IMR-90 (cell line): ENCODE data around the gene CD69. TPM values are rescaled to one million over a fixed set of nuclear protein-coding genes. Genes with fewer than 3 reads are reported as not detected.

Source experiments
- ATAC-seq: fragments of 200-7000 bp; cut with Tn5 transposase; 2 replicates; pipeline ENCODE4 v1.9.1; 2020; ENCODE audit warnings: low read depth, mild to moderate bottlenecking, moderate library complexity
- BruUV-seq: library from RNA; stranded (reverse); fragments of 400-500 nt; replicated peaks from 2 replicates; lab custom pipeline; 2021; lab: Mats Ljungman, UMichigan
- CTCF ChIA-PET: fragments of 300-600 bp; formaldehyde crosslinking; extraction: SDS; loops from one replicate; lab custom pipeline; 2021; ENCODE audit warnings: antibody characterized with exemption; lab: Yijun Ruan, JAX
- POLR2A ChIA-PET: fragments of 300-600 bp; sonication (Branson Sonifier 250); formaldehyde crosslinking; loops from one replicate; lab custom pipeline; 2022; ENCODE audit warnings: antibody characterized with exemption; ENCODE audit not compliant: unreplicated experiment; lab: Charles Lee
- DNase-seq: peaks from one replicate; pipeline ENCODE4 v3.0.0; 2013
- H2AFZ ChIP-seq: replicated peaks from 2 replicates; pipeline ENCODE3; 2013; ENCODE audit warnings: low read length, mild to moderate bottlenecking; ENCODE audit not compliant: poor library complexity
- H2AK5ac ChIP-seq: 2 replicates; pipeline ENCODE4 v1.6.1; 2013; ENCODE audit warnings: low read depth, low read length, inconsistent platforms
- H2AK9ac ChIP-seq: replicated peaks from 2 replicates; pipeline ENCODE3; 2013; ENCODE audit warnings: mild to moderate bottlenecking, low read depth, low read length, moderate library complexity; ENCODE audit not compliant: poor library complexity
- H2BK120ac ChIP-seq: 2 replicates; pipeline ENCODE4 v1.6.1; 2013; ENCODE audit warnings: low read depth, low read length, inconsistent platforms
- H2BK15ac ChIP-seq: 3 replicates; pipeline ENCODE4 v1.6.1; 2013; ENCODE audit warnings: low read depth, low read length, inconsistent platforms
- H2BK20ac ChIP-seq: 2 replicates; pipeline ENCODE4 v1.6.1; 2013; ENCODE audit warnings: low read depth, mild to moderate bottlenecking, inconsistent platforms, low read length, moderate library complexity
- H2BK5ac ChIP-seq: 2 replicates; pipeline ENCODE4 v1.6.1; 2013; ENCODE audit warnings: mild to moderate bottlenecking, low read depth, low read length, inconsistent platforms; ENCODE audit not compliant: poor library complexity, severe bottlenecking
- H3K14ac ChIP-seq: replicated peaks from 2 replicates; pipeline ENCODE4 v1.6.1; 2013; ENCODE audit warnings: low read depth, low read length, inconsistent platforms
- H3K18ac ChIP-seq: 2 replicates; pipeline ENCODE4 v1.6.1; 2013; ENCODE audit warnings: low read depth, low read length, control low read depth
- H3K23ac ChIP-seq: 2 replicates; pipeline ENCODE4 v1.6.1; 2013; ENCODE audit warnings: low read depth, low read length, inconsistent platforms
- H3K27ac ChIP-seq: 2 replicates; pipeline ENCODE4 v1.5.1; 2013; ENCODE audit warnings: mild to moderate bottlenecking, control low read depth, low read length; ENCODE audit not compliant: insufficient read depth
- H3K27me3 ChIP-seq: 2 replicates; pipeline ENCODE4 v1.6.1; 2013; ENCODE audit warnings: low read length; ENCODE audit not compliant: control insufficient read depth, insufficient read depth
- H3K36me3 ChIP-seq: 2 replicates; pipeline ENCODE4 v1.6.1; 2013; ENCODE audit warnings: low read length, mixed read lengths; ENCODE audit not compliant: control insufficient read depth, insufficient read depth
- H3K4ac ChIP-seq: 2 replicates; pipeline ENCODE4 v1.6.1; 2013; ENCODE audit warnings: low read depth, low read length, inconsistent platforms
- H3K4me1 ChIP-seq: 2 replicates; pipeline ENCODE4 v1.6.1; 2013; ENCODE audit warnings: low read length, mixed read lengths; ENCODE audit not compliant: control insufficient read depth, insufficient read depth
- H3K4me2 ChIP-seq: 2 replicates; pipeline ENCODE4 v1.6.1; 2013; ENCODE audit warnings: low read depth, mild to moderate bottlenecking, control low read depth, low read length, moderate library complexity
- H3K4me3 ChIP-seq: 2 replicates; pipeline ENCODE4 v1.5.1; 2013; ENCODE audit warnings: low read depth, mild to moderate bottlenecking, control low read depth, low read length, moderate library complexity; ENCODE audit not compliant: insufficient read depth
- H3K56ac ChIP-seq: 2 replicates; pipeline ENCODE4 v1.6.1; 2013; ENCODE audit warnings: low read length, inconsistent platforms; ENCODE audit not compliant: insufficient read depth; ENCODE audit errors: extremely low read depth
- H3K79me1 ChIP-seq, 2 experiments: 2 replicates each; pipeline ENCODE4 v1.6.1; 2013; ENCODE audit warnings: low read length in 2 of 2, inconsistent platforms in 1 of 2, low read depth in 1 of 2
- H3K9ac ChIP-seq: 2 replicates; pipeline ENCODE4 v1.6.1; 2013; ENCODE audit warnings: low read depth, low read length, control low read depth
- H3K9me1 ChIP-seq: 2 replicates; pipeline ENCODE4 v1.6.1; 2013; ENCODE audit warnings: low read length, inconsistent platforms; ENCODE audit not compliant: insufficient read depth
- H3K9me3 ChIP-seq: 2 replicates; pipeline ENCODE4 v1.6.1; 2013; ENCODE audit warnings: low read length; ENCODE audit not compliant: control insufficient read depth, insufficient read depth
- H4K20me1 ChIP-seq: 2 replicates; pipeline ENCODE4 v1.6.1; 2013; ENCODE audit warnings: low read length, inconsistent platforms; ENCODE audit not compliant: insufficient read depth
- H4K5ac ChIP-seq: 2 replicates; pipeline ENCODE4 v1.6.1; 2013; ENCODE audit warnings: mild to moderate bottlenecking, low read depth, low read length, control low read depth
- H4K8ac ChIP-seq, 2 experiments: 2 replicates each; pipeline ENCODE4 v1.6.1; 2013; ENCODE audit warnings: low read depth in 2 of 2, low read length in 2 of 2, control low read depth in 1 of 2, inconsistent platforms in 1 of 2
- H4K91ac ChIP-seq: 2 replicates; pipeline ENCODE4 v1.6.1; 2013; ENCODE audit warnings: low read depth, low read length, inconsistent platforms; ENCODE audit not compliant: insufficient read depth
- BHLHE40 ChIP-seq: fragments of 150-350 bp; IDR thresholded peaks from 2 replicates; pipeline ENCODE4 v1.6.1; 2016; ENCODE audit warnings: mild to moderate bottlenecking, low read depth, low read length
- CEBPB ChIP-seq: IDR thresholded peaks from 2 replicates; pipeline ENCODE4 v1.6.1; 2012; ENCODE audit warnings: low read depth, low read length, improper control_type of control experiment
- CHD1 ChIP-seq: IDR thresholded peaks from 2 replicates; pipeline ENCODE4 v1.6.1; 2012; ENCODE audit warnings: low read depth, low read length, improper control_type of control experiment
- CTCF ChIP-seq: conservative IDR thresholded peaks from 2 replicates; pipeline ENCODE4 v1.5.1; 2012; ENCODE audit warnings: mild to moderate bottlenecking, low read depth, low read length, improper control_type of control experiment
- ELK1 ChIP-seq: fragments of 150-350 bp; IDR thresholded peaks from 2 replicates; pipeline ENCODE4 v1.6.1; 2016; ENCODE audit warnings: low read depth, mild to moderate bottlenecking, low read length, moderate library complexity, borderline replicate concordance
- FOS ChIP-seq: fragments of 150-350 bp; IDR thresholded peaks from 2 replicates; pipeline ENCODE4 v1.6.1; 2016; ENCODE audit warnings: low read depth, low read length
- MAFK ChIP-seq: IDR thresholded peaks from 2 replicates; pipeline ENCODE4 v1.6.1; 2012; ENCODE audit warnings: low read depth, low read length, improper control_type of control experiment
- MAZ ChIP-seq: IDR thresholded peaks from 2 replicates; pipeline ENCODE4 v1.6.1; 2012; ENCODE audit warnings: low read depth, mild to moderate bottlenecking, low read length, improper control_type of control experiment, moderate library complexity, borderline replicate concordance
- MXI1 ChIP-seq: IDR thresholded peaks from 2 replicates; pipeline ENCODE4 v1.6.1; 2012; ENCODE audit warnings: low read depth, mild to moderate bottlenecking, low read length, moderate library complexity, borderline replicate concordance
- NFE2L2 ChIP-seq: fragments of 150-350 bp; IDR thresholded peaks from 2 replicates; pipeline ENCODE4 v1.6.1; 2016; ENCODE audit warnings: low read depth, mild to moderate bottlenecking, low read length
- POLR2A ChIP-seq: IDR thresholded peaks from 2 replicates; pipeline ENCODE4 v1.6.1; 2012; ENCODE audit warnings: mild to moderate bottlenecking, low read depth, low read length
- RCOR1 ChIP-seq: IDR thresholded peaks from 2 replicates; pipeline ENCODE4 v1.6.1; 2012; ENCODE audit warnings: mild to moderate bottlenecking, low read length, improper control_type of control experiment; ENCODE audit not compliant: insufficient replicate concordance
- RFX5 ChIP-seq: IDR thresholded peaks from 2 replicates; pipeline ENCODE4 v1.8.0; 2012; ENCODE audit warnings: low read depth, mild to moderate bottlenecking, low read length, moderate library complexity
- SMC3 ChIP-seq: fragments of 150-350 bp; IDR thresholded peaks from 2 replicates; pipeline ENCODE4 v1.6.1; 2016; ENCODE audit warnings: low read depth, mild to moderate bottlenecking, antibody characterized with exemption, low read length, moderate library complexity
- WGBS, 2 experiments: methylation state at CpG; one replicate each; pipeline versions ENCODE4 v1.1.5 to v1.1.7; 2013; ENCODE audit warnings: missing lambda C conversion rate in 2 of 2; ENCODE audit not compliant: insufficient read length in 1 of 2; ENCODE audit errors: extremely low coverage in 2 of 2; 5-methylcytosine and 5-hydroxymethylcytosine counted together
- dilution Hi-C: fragments of 300-500 bp; cut with HindIII; formaldehyde crosslinking; loops from one replicate; pipeline ENCODE4 v1.14.3; 2018; ENCODE audit warnings: low sequenced_read_pairs; ENCODE audit not compliant: unreplicated experiment
- in situ Hi-C: fragments of 300-500 bp; cut with MboI; formaldehyde crosslinking; loops from 3 replicates; pipeline ENCODE4 v1.14.3; 2019; ENCODE audit warnings: low sequenced_read_pairs, inconsistent platforms, mixed read lengths
- intact Hi-C: fragments of 100-400 bp; cut with micrococcal nuclease; formaldehyde crosslinking; loops from 2 replicates; pipeline ENCODE4 v1.10.0; 2022
- polyA plus RNA-seq, 3 experiments: library from polyadenylated mRNA; depleted of rRNA; stranded (reverse); fragments of >200 nt; gene quantifications; 2 replicates each; pipeline ENCODE4 v1.2.3, GENCODE V29; 2012; ENCODE audit warnings: low replicate concordance in 1 of 3
- total RNA-seq: library from RNA; depleted of rRNA; stranded (reverse); fragments of >200 nt; gene quantifications from 2 replicates; pipeline ENCODE4 v1.2.3, GENCODE V29; 2012
- TF ChIP-seq, protein P1 (sequence below): fragments of 150-350 bp; IDR thresholded peaks from 2 replicates; pipeline ENCODE4 v1.6.1; 2017; ENCODE audit warnings: mild to moderate bottlenecking, antibody characterized with exemption, low read length, low read depth

CD69 gene
- total and polyA plus RNA-seq, 2 of the 4 experiments (the other 2 are of a cell fraction) = not detected

DNA sequence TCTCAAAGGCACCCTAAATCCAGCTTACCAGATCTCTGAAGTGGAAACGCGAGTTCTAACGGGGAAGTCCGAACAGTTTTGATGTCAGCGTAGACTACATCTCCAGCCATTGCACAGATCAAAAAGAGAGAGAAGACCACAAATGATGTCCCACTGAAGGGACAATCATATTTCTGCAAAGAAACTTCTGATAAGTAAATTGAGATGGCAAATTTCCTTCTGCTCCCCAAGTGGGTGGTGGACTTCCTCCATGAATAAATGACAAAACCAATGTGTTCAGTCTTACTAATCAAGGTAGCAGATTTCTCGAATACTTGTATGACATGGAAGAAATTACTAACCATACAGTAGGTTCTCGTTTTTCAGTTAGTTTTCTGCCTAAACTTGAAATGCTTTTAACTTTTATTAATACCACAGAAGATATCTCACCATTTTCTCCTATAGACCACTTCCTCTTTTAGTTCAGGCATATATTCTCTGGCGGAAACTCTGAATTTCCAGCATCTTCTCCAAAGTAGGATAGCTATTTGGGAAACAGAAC is 27.7 kb downstream of the CD69 start, which contains the start of gene CLECL1:
Gene CLECL1 (minus strand): TSS at position 177 of the 541 bp plus-strand sequence.
- H3K56ac ChIP-seq = no peak within 1 kb of the TSS
- H4K8ac ChIP-seq = no peak within 1 kb of the TSS
- no peak within 1 kb of the TSS for H3K18ac ChIP-seq
- TF ChIP-seq POLR2A (no peak), ELK1 (no peak), FOS (no peak), RCOR1 (no peak), CHD1 (no peak), MAZ (no peak), MAFK (no peak), BHLHE40 (no peak), NFE2L2 (no peak), CEBPB (no peak), RFX5 (no peak), CTCF (no peak), MXI1 (no peak), SMC3 (no peak)
- TF ChIP-seq, protein P1, sequence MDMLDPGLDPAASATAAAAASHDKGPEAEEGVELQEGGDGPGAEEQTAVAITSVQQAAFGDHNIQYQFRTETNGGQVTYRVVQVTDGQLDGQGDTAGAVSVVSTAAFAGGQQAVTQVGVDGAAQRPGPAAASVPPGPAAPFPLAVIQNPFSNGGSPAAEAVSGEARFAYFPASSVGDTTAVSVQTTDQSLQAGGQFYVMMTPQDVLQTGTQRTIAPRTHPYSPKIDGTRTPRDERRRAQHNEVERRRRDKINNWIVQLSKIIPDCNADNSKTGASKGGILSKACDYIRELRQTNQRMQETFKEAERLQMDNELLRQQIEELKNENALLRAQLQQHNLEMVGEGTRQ = no peak
- H2AK9ac ChIP-seq = no peak within 1 kb of the TSS
- H3K4ac ChIP-seq = no peak within 1 kb of the TSS
- no peak within 1 kb of the TSS for H3K14ac ChIP-seq
- H2BK5ac ChIP-seq = no peak within 1 kb of the TSS
- H2AFZ ChIP-seq = no peak within 1 kb of the TSS
- DNase-seq (no peak), ATAC-seq (no peak)
- BruUV-seq = no TSS peak
- ChIA-PET POLR2A (no interaction called here), CTCF (interaction anchor here (1.9 kb wide), 1 partner anchor 10 kb away, joined by 5 read pairs; no protein-coding TSS in a partner anchor)
- no peak within 1 kb of the TSS for H2BK15ac ChIP-seq
- no peak within 1 kb of the TSS for H2AK5ac ChIP-seq
- H3K4me3 ChIP-seq = no peak within 1 kb of the TSS
- no peaks in the 10 kb centered on the region for H3K9me3 ChIP-seq
- no peaks in the 10 kb centered on the region for H3K9me1 ChIP-seq
- no peaks in the 10 kb centered on the region for H3K36me3 ChIP-seq
- no peaks in the 10 kb centered on the region for H4K20me1 ChIP-seq
- WGBS, 2 experiments = no CpG with 5 or more reads among the region's 8 CpGs
- no peak within 1 kb of the TSS for H2BK20ac ChIP-seq
- H3K4me2 ChIP-seq = no peak within 1 kb of the TSS
- in situ Hi-C loops = no loop called here
- H3K9ac ChIP-seq = no peak within 1 kb of the TSS
- dilution Hi-C loops = no loop called here
- no peak within 1 kb of the TSS for H3K23ac ChIP-seq
- H4K5ac ChIP-seq = no peak within 1 kb of the TSS
- H3K27me3 ChIP-seq = no peaks in the 10 kb centered on the region; the same call in none of the 2 replicates
- no peaks in the 10 kb centered on the region for H3K79me1 ChIP-seq
- intact Hi-C loops = no loop called here
- H4K91ac ChIP-seq = no peak within 1 kb of the TSS
- H3K27ac ChIP-seq = no peak within 1 kb of the TSS
- H3K4me1 ChIP-seq = no peaks in the 10 kb centered on the region
- H2BK120ac ChIP-seq = no peak within 1 kb of the TSS
